GM23248 (cell line): ENCODE data around the gene S100PBP.

ENCODE experiments used
- EZH2 ChIP-seq: fragments of 200-600 bp; sonication (generic); IDR thresholded peaks from 2 replicates; pipeline ENCODE4 v1.6.1; 2018; ENCODE audit warnings: antibody characterized with exemption, mild to moderate bottlenecking; ENCODE audit not compliant: insufficient read depth, poor library complexity, severe bottlenecking
- EZH2phosphoT487 ChIP-seq: fragments of 200-600 bp; sonication (generic); IDR thresholded peaks from 2 replicates; pipeline ENCODE4 v1.6.1; 2018; ENCODE audit warnings: antibody characterized with exemption, moderate library complexity, mild to moderate bottlenecking, low read depth; ENCODE audit not compliant: insufficient read depth

GRCh38 chr1:32871364-32872191 lies 54.1 kb downstream of the S100PBP start:
- no peak for TF ChIP-seq EZH2phosphoT487
- peak; percentile 28 for TF ChIP-seq EZH2
